Retinal pigment epithelial cell (primary cell): ENCODE measurements around the gene MPND.
A peak's percentile ranks its signal among the peaks of the same experiment; 100 is the strongest.

Experiments used
- DNase-seq: peaks from one replicate; pipeline ENCODE4 v3.0.0-alpha.2; 2010; ENCODE audit warnings: low read depth
- H3K4me3 ChIP-seq: 2 replicates; pipeline ENCODE4 v1.5.1; 2011; ENCODE audit warnings: mild to moderate bottlenecking, low read length, control low read depth, moderate library complexity
- TF ChIP-seq, protein P1 (sequence below): conservative IDR thresholded peaks from 2 replicates; pipeline ENCODE4 v1.5.1; 2011; ENCODE audit warnings: low read depth, low read length, control low read depth, inconsistent platforms

Gene MPND

DNA sequence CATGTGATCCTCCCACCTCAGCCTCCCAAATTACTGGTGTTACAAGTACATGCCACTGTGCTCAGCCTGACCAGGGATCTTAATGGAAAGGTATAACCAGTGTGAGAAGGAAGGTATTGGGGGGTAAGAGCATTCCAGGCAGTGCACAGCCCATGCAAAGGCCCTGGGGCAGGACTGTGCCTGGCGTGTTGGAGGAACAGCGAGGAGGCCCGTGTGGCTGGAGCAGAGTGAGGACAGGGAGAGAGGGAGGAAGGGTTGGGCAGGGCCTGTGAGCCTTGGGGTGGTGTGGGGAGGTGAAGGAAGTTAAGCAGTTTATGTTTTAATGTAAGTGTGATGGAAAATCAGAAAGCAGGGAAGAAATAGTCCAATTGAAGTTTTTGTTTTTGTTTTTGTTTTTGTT, 42.8 kb upstream of the MPND start:
- DNase-seq: no peak
- no peak overlapping the region for H3K4me3 ChIP-seq
- TF ChIP-seq, protein P1, sequence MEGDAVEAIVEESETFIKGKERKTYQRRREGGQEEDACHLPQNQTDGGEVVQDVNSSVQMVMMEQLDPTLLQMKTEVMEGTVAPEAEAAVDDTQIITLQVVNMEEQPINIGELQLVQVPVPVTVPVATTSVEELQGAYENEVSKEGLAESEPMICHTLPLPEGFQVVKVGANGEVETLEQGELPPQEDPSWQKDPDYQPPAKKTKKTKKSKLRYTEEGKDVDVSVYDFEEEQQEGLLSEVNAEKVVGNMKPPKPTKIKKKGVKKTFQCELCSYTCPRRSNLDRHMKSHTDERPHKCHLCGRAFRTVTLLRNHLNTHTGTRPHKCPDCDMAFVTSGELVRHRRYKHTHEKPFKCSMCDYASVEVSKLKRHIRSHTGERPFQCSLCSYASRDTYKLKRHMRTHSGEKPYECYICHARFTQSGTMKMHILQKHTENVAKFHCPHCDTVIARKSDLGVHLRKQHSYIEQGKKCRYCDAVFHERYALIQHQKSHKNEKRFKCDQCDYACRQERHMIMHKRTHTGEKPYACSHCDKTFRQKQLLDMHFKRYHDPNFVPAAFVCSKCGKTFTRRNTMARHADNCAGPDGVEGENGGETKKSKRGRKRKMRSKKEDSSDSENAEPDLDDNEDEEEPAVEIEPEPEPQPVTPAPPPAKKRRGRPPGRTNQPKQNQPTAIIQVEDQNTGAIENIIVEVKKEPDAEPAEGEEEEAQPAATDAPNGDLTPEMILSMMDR: no peak

DNA sequence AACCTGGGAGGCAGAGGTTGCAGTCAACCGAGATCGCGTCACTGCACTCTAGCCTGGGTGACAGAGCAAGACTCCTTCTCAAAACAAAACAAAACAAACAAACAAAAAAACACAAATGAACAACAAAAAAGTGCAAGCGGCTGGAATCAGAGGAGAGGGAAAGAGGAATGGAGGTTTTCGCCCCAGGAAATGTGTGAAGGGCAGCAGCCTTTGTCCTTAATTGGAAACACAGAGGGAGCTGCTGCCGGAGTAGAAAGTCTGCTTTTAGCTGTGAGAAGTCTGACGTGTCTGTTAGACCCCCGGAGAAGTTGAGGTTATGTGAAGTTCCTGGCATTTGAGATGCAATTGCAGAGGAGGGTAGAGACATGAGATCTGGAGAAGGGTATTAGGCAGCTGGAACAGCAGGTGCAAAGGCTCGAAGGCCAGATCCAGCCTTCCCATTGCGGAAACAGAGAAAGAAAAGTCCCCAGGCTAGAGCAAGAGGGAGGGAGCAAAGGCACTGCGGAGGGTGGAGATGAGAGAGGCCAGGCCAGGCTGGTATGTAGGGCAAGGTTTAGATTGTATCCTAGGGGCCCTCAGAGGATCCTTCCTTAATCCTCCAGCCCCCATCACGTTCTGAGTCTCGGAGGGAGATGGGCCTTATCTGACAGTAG, 41.6 kb upstream of the MPND start:
- TF ChIP-seq, protein P1: no peak
- no peak overlapping the region for H3K4me3 ChIP-seq
- no peak for DNase-seq

DNA sequence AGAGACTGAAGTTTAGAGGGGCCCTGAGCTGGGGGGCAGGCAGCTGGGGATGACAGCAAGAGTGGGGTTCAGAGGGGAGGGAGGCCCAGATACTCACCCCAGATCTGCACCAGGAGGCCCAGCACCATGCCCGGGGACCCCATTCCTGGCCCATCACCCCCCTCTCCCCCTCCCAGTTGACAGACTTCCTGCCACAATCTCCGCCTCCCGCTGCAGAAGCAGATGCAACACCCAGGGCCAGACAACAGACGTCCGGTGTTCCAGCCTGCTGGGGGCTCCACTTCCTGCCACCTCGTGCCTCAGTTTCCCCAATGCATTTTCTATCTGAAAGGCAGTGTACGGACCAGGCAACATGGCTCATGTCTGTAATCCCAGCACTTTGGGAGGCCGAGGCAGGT, 41.1 kb upstream of the MPND start, which contains the start of gene TMIGD2:
Gene TMIGD2 (minus strand): TSS at position 147 of the 398 bp plus-strand sequence. CDS start 4 bp downstream, at position 143.
- DNase-seq: no peak
- no peak within 1 kb of the TSS for H3K4me3 ChIP-seq
- TF ChIP-seq, protein P1: no peak

DNA sequence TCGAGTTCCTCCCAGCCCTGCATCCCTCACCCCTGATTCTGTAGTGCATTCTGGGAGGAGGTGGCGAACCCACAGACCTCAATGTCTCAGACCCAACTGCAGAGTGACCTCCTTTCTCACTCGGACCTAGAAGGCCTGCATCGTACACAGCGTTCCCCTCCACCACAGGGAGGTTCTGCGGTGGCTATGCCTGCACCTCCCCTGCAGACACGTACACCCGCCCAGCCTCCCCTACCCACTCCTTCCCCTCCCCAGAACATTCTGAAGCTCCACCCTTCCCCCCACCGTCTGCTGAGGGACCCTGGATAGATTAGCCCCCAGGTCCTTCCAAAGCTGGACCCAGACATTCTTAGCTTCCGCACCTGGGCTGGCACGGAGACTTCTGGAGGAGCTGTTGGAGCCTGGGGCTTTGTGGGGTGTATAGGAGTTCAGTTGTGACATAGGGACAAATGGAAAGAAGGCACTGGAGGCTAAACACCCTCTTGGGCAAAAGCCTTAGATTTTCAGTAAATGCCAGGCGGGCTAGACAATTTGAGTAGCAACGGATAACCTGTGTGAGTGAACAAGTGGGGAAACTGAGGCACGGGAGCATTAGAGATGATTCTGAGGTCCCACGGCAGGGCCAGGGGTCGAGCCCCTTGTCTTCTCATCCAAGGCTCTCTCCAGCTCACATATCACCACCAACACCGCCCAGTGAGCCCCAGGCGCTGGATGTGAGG, 39.4 kb upstream of the MPND start:
- DNase-seq: no peak
- TF ChIP-seq, protein P1: no peak
- H3K4me3 ChIP-seq: no peak overlapping the region

DNA sequence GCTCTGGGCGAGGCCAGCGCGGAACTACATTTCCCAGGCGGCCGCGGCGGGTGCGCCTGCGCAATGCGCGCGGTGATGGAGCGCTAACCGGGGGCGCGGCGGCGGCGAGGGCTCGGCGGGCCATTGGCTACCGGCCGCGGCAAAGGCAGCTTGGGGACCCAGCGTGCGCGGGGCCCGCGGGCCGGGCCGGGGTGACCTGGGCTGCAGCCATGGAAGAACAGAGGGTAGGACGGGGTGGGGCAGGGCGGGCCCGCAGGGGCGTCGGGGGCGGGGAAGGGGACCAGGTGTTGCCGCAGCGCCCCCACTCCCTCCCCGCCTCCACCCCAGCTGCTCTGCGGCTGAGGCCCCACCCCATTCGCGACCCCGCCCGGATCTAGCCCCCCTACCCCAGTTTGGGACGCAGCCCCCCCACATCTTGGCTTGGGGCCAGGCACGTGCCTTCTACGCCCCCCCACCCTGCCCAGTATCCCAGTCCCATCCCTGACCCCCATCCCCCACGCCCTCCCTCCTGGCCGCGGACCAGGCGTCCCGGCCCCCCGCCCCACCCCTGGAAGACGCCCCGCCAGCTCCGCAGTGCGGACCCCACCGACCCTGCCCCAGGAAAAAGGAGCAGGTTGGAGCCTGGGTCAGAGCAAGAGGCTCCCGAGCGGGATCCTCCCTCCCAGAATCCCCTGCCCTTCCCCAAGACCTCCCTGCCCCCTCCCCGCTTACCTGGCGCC, 38.7 kb upstream of the MPND start, which contains the start of gene FSD1:
Gene FSD1 (plus strand): TSS at position 61 of the 719 bp plus-strand sequence. CDS start 149 bp downstream, at position 210.
- peak within 1 kb of the TSS; percentile 43 for H3K4me3 ChIP-seq
- DNase-seq: no peak
- TF ChIP-seq, protein P1: no peak

DNA sequence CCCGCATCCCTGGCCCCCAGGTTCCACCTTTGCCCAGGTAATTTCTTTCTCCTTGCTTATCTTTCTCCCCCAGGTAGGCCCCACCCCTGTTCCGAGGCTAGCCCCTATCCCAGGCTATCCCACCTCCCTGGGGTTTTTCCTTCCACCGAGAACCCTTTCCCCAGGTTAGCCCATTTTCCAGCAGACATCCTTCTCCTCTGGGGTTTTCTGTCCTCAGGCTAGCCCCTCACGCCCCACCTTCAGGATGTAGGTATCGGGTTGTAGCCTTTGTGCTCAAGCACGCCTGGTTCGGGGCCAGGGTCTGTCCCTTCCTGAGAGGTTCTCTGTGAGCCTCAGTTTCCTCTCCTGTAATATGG, 38.1 kb upstream of the MPND start:
- TF ChIP-seq, protein P1: no peak
- H3K4me3 ChIP-seq: peak overlapping the region; percentile 43

More for the DNA sequence above, 38.1 kb upstream of the MPND start:
- no peak for DNase-seq
